Left renal cortex interstitium (tissue), 4 donors: ENCODE measurements around the gene CTDP1. TPM values are rescaled to one million over a fixed set of nuclear protein-coding genes. Genes with fewer than 3 reads are reported as not detected.
"Not testable (repeated sequence)": the region's sequence is repeated elsewhere in the genome, so short reads cannot be mapped to it uniquely, and the experiment has no call there.

Experiments used
- DNase-seq, 4 donors: peaks; one replicate each; pipeline ENCODE4 v3.0.0-alpha.2; 2013; ENCODE audit warnings: low read depth in 4 of 4, low spot score in 2 of 4, missing footprints in 1 of 4
- polyA plus RNA-seq, 4 donors: library from polyadenylated mRNA; unstranded; fragments of 120-200 nt; gene quantifications; one replicate each; pipeline ENCODE4 v1.2.1, GENCODE V29; 2013; ENCODE audit not compliant: insufficient read length in 4 of 4

The CTDP1 gene
- polyA plus RNA-seq, 4 donors, result 11.1 to 18.0 (median 15.2) TPM

- no peak for DNase-seq
Measured at GRCh38 chr18:79718878-79719477, 39.4 kb downstream of the CTDP1 start.

- not testable (repeated sequence) for DNase-seq
Measured at GRCh38 chr18:79719478-79720358, 40.1 kb downstream of the CTDP1 start.

GRCh38 chr18:79720359-79720733, 40.7 kb downstream of the CTDP1 start:
- DNase-seq, result no peak

- no peak for DNase-seq
Measured at GRCh38 chr18:79723036-79723435, 43.4 kb downstream of the CTDP1 start.

GRCh38 chr18:79723628-79724027, 44.0 kb downstream of the CTDP1 start:
- DNase-seq, result no peak

GRCh38 chr18:79724299-79725080, 44.9 kb downstream of the CTDP1 start:
- DNase-seq, result no peak

- no peak for DNase-seq
Measured at GRCh38 chr18:79725486-79725885, 45.9 kb downstream of the CTDP1 start.

- DNase-seq, result no peak
Measured at GRCh38 chr18:79726721-79727120, 47.1 kb downstream of the CTDP1 start.

GRCh38 chr18:79727211-79727610, 47.6 kb downstream of the CTDP1 start:
- DNase-seq, result no peak

GRCh38 chr18:79728931-79729586, 49.5 kb downstream of the CTDP1 start:
- DNase-seq, result no peak

GRCh38 chr18:79729611-79730010, 50.0 kb downstream of the CTDP1 start:
- DNase-seq, result no peak

- no peak for DNase-seq
Measured at GRCh38 chr18:79730804-79731203, 51.2 kb downstream of the CTDP1 start.

- DNase-seq, result not testable (repeated sequence)
Measured at GRCh38 chr18:79731881-79732720, 52.5 kb downstream of the CTDP1 start.

- no peak for DNase-seq
Measured at GRCh38 chr18:79732721-79733025, 53.1 kb downstream of the CTDP1 start.

- DNase-seq, result no peak
Measured at GRCh38 chr18:79733135-79733701, 53.6 kb downstream of the CTDP1 start.

- DNase-seq, result no peak
Measured at GRCh38 chr18:79733986-79734770, 54.6 kb downstream of the CTDP1 start.

GRCh38 chr18:79735071-79735980, 55.7 kb downstream of the CTDP1 start:
- DNase-seq, result no peak

GRCh38 chr18:79736230-79736629, 56.6 kb downstream of the CTDP1 start:
- no peak for DNase-seq
